T1000 (cell line): Measurements from ENCODE around the gene DLGAP4.
"Not testable (repeated sequence)": the region's sequence is repeated elsewhere in the genome, so short reads cannot be mapped to it uniquely, and the experiment has no call there.

Experiments used
- DNase-seq: peaks from one replicate; lab custom pipeline; 2025; ENCODE audit warnings: mixed read lengths; lab: John Stamatoyannopoulos, UW

DLGAP4 gene

GRCh38 chr20:36454698-36455427, 148.7 kb downstream of the DLGAP4 start:
- no peak for DNase-seq

GRCh38 chr20:36455972-36456625, 150.0 kb downstream of the DLGAP4 start:
- no peak for DNase-seq

GRCh38 chr20:36460648-36461599, 154.8 kb downstream of the DLGAP4 start:
- DNase-seq, result peak; percentile 91

- DNase-seq, result no peak
These were observed 155.7 kb downstream of the DLGAP4 start for GRCh38 chr20:36461600-36462439.

- no peak for DNase-seq
These were observed 156.5 kb downstream of the DLGAP4 start for GRCh38 chr20:36462440-36463211.

GRCh38 chr20:36463212-36464061, 157.3 kb downstream of the DLGAP4 start:
- no peak for DNase-seq

GRCh38 chr20:36465109-36466080, 159.3 kb downstream of the DLGAP4 start:
- DNase-seq, result peak; percentile 85

- no peak for DNase-seq
These were observed 159.9 kb downstream of the DLGAP4 start for GRCh38 chr20:36466089-36466488.

- no peak for DNase-seq
These were observed 161.2 kb downstream of the DLGAP4 start for GRCh38 chr20:36467076-36467999.

GRCh38 chr20:36468149-36469000, 162.2 kb downstream of the DLGAP4 start:
- DNase-seq, result no peak

- no peak for DNase-seq
These were observed 163.8 kb downstream of the DLGAP4 start for GRCh38 chr20:36469973-36470372.

GRCh38 chr20:36471885-36472636, 165.9 kb downstream of the DLGAP4 start:
- DNase-seq, result no peak

- DNase-seq, result no peak
These were observed 166.5 kb downstream of the DLGAP4 start for GRCh38 chr20:36472637-36473090.

- no peak for DNase-seq
These were observed 167.0 kb downstream of the DLGAP4 start for GRCh38 chr20:36473164-36473563.

- DNase-seq, result no peak
These were observed 168.4 kb downstream of the DLGAP4 start for GRCh38 chr20:36474563-36474962.

- DNase-seq, result not testable (repeated sequence)
These were observed 168.9 kb downstream of the DLGAP4 start for GRCh38 chr20:36475054-36475453.
